DOHH2 (cell line): Measurements from ENCODE around the gene DNASE1L2.

Source experiments
- H3F3A ChIP-seq: fragments of 200-600 bp; sonication (generic), shearing (Covaris generic); 2 replicates; pipeline ENCODE4 v1.6.0; 2016; ENCODE audit warnings: antibody characterized with exemption, mild to moderate bottlenecking; ENCODE audit not compliant: control insufficient read depth, insufficient read depth
- H3K27ac ChIP-seq: fragments of 200-600 bp; sonication (generic); 2 replicates; pipeline ENCODE4 v1.5.1; 2014; ENCODE audit warnings: low read depth, mild to moderate bottlenecking, low read length, moderate library complexity
- H3K27me3 ChIP-seq: fragments of 200-600 bp; sonication (generic); 2 replicates; pipeline ENCODE4 v1.6.1; 2014; ENCODE audit warnings: mild to moderate bottlenecking, low read length, mixed read lengths; ENCODE audit not compliant: control insufficient read depth
- H3K36me3 ChIP-seq: fragments of 200-600 bp; sonication (generic); 2 replicates; pipeline ENCODE4 v1.6.1; 2014; ENCODE audit warnings: mild to moderate bottlenecking, low read length, moderate library complexity, mixed read lengths; ENCODE audit not compliant: control insufficient read depth
- H3K4me1 ChIP-seq: fragments of 200-600 bp; sonication (generic); 2 replicates; pipeline ENCODE4 v1.6.1; 2014; ENCODE audit warnings: mild to moderate bottlenecking, low read length, mixed read lengths; ENCODE audit not compliant: control insufficient read depth
- H3K4me2 ChIP-seq: fragments of 200-600 bp; sonication (generic); 2 replicates; pipeline ENCODE4 v1.6.0; 2014; ENCODE audit warnings: mild to moderate bottlenecking, low read length, moderate library complexity
- H3K4me3 ChIP-seq: fragments of 200-600 bp; sonication (generic); 2 replicates; pipeline ENCODE4 v1.5.1; 2014; ENCODE audit warnings: mild to moderate bottlenecking, low read length, mixed read lengths
- H3K79me2 ChIP-seq: fragments of 200-600 bp; sonication (generic); 2 replicates; pipeline ENCODE4 v1.6.1; 2014; ENCODE audit warnings: mild to moderate bottlenecking, low read length, mixed read lengths; ENCODE audit not compliant: control insufficient read depth
- H3K9me2 ChIP-seq: fragments of 200-600 bp; sonication (generic); replicated peaks from 2 replicates; pipeline ENCODE4 v1.6.1; 2014; ENCODE audit warnings: mild to moderate bottlenecking, low read length, mixed read lengths; ENCODE audit not compliant: control insufficient read depth
- H3K9me3 ChIP-seq: fragments of 200-600 bp; sonication (generic); 2 replicates; pipeline ENCODE4 v1.6.1; 2014; ENCODE audit warnings: antibody characterized with exemption, low read length, mixed read lengths; ENCODE audit not compliant: control insufficient read depth, insufficient read depth
- H4K20me1 ChIP-seq: fragments of 200-600 bp; sonication (generic); 2 replicates; pipeline ENCODE4 v1.6.0; 2014; ENCODE audit warnings: low read depth, mild to moderate bottlenecking, antibody characterized with exemption, low read length, moderate library complexity; ENCODE audit not compliant: control insufficient read depth, insufficient read depth
- CTCF ChIP-seq: fragments of 200-600 bp; sonication (generic); IDR thresholded peaks from one replicate; pipeline ENCODE4 v1.5.1; 2014; ENCODE audit warnings: antibody characterized with exemption, mild to moderate bottlenecking, low read depth, low read length; ENCODE audit not compliant: poor library complexity, severe bottlenecking
- EZH2phosphoT487 ChIP-seq: fragments of 200-600 bp; sonication (generic); IDR thresholded peaks from 2 replicates; pipeline ENCODE4 v1.6.1; 2017; ENCODE audit warnings: borderline replicate concordance, mild to moderate bottlenecking, antibody characterized with exemption, low read length, moderate library complexity, mixed read lengths

Gene DNASE1L2

GRCh38 chr16:2195322-2196161 is 40.7 kb upstream of the DNASE1L2 start:
- H3K9me2 ChIP-seq = no peaks in the 10 kb centered on the region
- H3K9me3 ChIP-seq = no peaks in the 10 kb centered on the region
- H3K27ac ChIP-seq = no peak overlapping the region
- peaks cover 63% of the 10 kb centered on the region for H3K27me3 ChIP-seq
- no peaks in the 10 kb centered on the region for H3F3A ChIP-seq
- TF ChIP-seq CTCF (no peak), EZH2phosphoT487 (peak; percentile 93)
- H3K36me3 ChIP-seq = no peaks in the 10 kb centered on the region
- peak overlapping the region; percentile 33 for H3K4me2 ChIP-seq
- H3K79me2 ChIP-seq = no peaks in the 10 kb centered on the region
- peaks cover 5% of the 10 kb centered on the region; the same call in 1 of the 2 replicates for H4K20me1 ChIP-seq
- H3K4me1 ChIP-seq = peaks cover 10% of the 10 kb centered on the region
- H3K4me3 ChIP-seq = peak overlapping the region; percentile 10; the same call in 1 of the 2 replicates

GRCh38 chr16:2196162-2196980 is 39.9 kb upstream of the DNASE1L2 start, which contains the start of gene CASKIN1:
Gene CASKIN1, minus strand, starts transcription at chr16:2196605. Its CDS starts 173 bp downstream, at chr16:2196432.
- Histone ChIP-seq H3K9me2 (no peaks in the 10 kb centered on the region), H4K20me1 (peaks cover 5% of the 10 kb centered on the region; the same call in 1 of the 2 replicates), H3K79me2 (no peaks in the 10 kb centered on the region), H3K4me2 (peak within 1 kb of the TSS; percentile 33), H3F3A (no peaks in the 10 kb centered on the region), H3K9me3 (no peaks in the 10 kb centered on the region), H3K36me3 (no peaks in the 10 kb centered on the region), H3K27ac (no peak within 1 kb of the TSS), H3K4me3 (peak within 1 kb of the TSS; percentile 10; the same call in 1 of the 2 replicates), H3K27me3 (peaks cover 64% of the 10 kb centered on the region), H3K4me1 (peaks cover 10% of the 10 kb centered on the region)
- TF ChIP-seq CTCF (no peak), EZH2phosphoT487 (no peak)

GRCh38 chr16:2196981-2197511 is 39.2 kb upstream of the DNASE1L2 start:
- no peak overlapping the region for H3K27ac ChIP-seq

More at GRCh38 chr16:2196981-2197511, 39.2 kb upstream of the DNASE1L2 start:
- TF ChIP-seq CTCF (no peak), EZH2phosphoT487 (peak; percentile 64; the same call in 1 of the 2 replicates)
- Histone ChIP-seq H3K4me3 (no peak overlapping the region), H3K9me3 (no peaks in the 10 kb centered on the region), H4K20me1 (peaks cover 5% of the 10 kb centered on the region; the same call in 1 of the 2 replicates), H3K4me2 (no peak overlapping the region), H3K79me2 (no peaks in the 10 kb centered on the region), H3K27me3 (peaks cover 64% of the 10 kb centered on the region), H3F3A (no peaks in the 10 kb centered on the region), H3K9me2 (no peaks in the 10 kb centered on the region), H3K4me1 (peaks cover 10% of the 10 kb centered on the region), H3K36me3 (no peaks in the 10 kb centered on the region)
